SK-N-SH (cell line): ENCODE results near the gene SPIRE2.

Experiments
- CTCF ChIP-seq: fragments of 200-600 bp; sonication (generic); IDR thresholded peaks from 2 replicates; pipeline ENCODE4 v1.6.1; 2017; ENCODE audit warnings: antibody characterized with exemption, mild to moderate bottlenecking, moderate library complexity
- EP300 ChIP-seq, 2 experiments: IDR thresholded peaks; 2 replicates each; pipeline versions ENCODE4 v1.4.0 to v1.6.1; 2012; ENCODE audit warnings: borderline replicate concordance in 1 of 2, low read depth in 1 of 2, low read length in 1 of 2
- EZH2phosphoT487 ChIP-seq: fragments of 200-600 bp; sonication (generic); IDR thresholded peaks from 2 replicates; pipeline ENCODE4 v1.6.1; 2017; ENCODE audit warnings: low read depth, mixed run types, mild to moderate bottlenecking, antibody characterized with exemption, moderate library complexity, borderline replicate concordance
- FOXM1 ChIP-seq: IDR thresholded peaks from 2 replicates; pipeline ENCODE4 v1.4.0; 2012; ENCODE audit warnings: low read depth, mild to moderate bottlenecking
- GABPA ChIP-seq: IDR thresholded peaks from 2 replicates; pipeline ENCODE4 v1.4.0; 2012; ENCODE audit warnings: low read depth, mild to moderate bottlenecking
- IRF3 ChIP-seq: fragments of 150-350 bp; IDR thresholded peaks from 2 replicates; pipeline ENCODE4 v1.6.1; 2016; ENCODE audit warnings: mild to moderate bottlenecking, low read depth, low read length
- PBX3 ChIP-seq: IDR thresholded peaks from 2 replicates; pipeline ENCODE4; 2012
- RAD21 ChIP-seq: IDR thresholded peaks from 2 replicates; pipeline ENCODE4 v1.6.1; 2012; ENCODE audit warnings: mild to moderate bottlenecking, low read length
- YY1 ChIP-seq: IDR thresholded peaks from 2 replicates; pipeline ENCODE4 v1.4.0; 2012; ENCODE audit warnings: low read depth, mild to moderate bottlenecking

GRCh38 chr16:89860747-89861304, 32.6 kb downstream of the SPIRE2 start:
- TF ChIP-seq CTCF = peak; percentile 95
- TF ChIP-seq YY1 = no peak
- TF ChIP-seq GABPA = no peak
- no peak for TF ChIP-seq PBX3
- TF ChIP-seq FOXM1 = no peak
- TF ChIP-seq IRF3 = no peak
- no peak for TF ChIP-seq EP300 (IDR thresholded peaks at IDR 0.05; ENCODE audit: borderline replicate concordance in 1 of 2, low read depth in 1 of 2, low read length in 1 of 2)
- TF ChIP-seq EZH2phosphoT487 = no peak
- peak; percentile 88 for TF ChIP-seq RAD21
